Natural killer cell (primary cell): ENCODE results near the gene FUT2. TPM values are rescaled to one million over a fixed set of nuclear protein-coding genes. Genes with fewer than 3 reads are reported as not detected.

Experiments used
- ATAC-seq, 3 donors: fragments of 150-1000 bp in 2 of 3; fragments of 200-7000 bp in 1 of 3; cut with Tn5 transposase; 1 replicate in 1 of 3; 2 replicates in 2 of 3; pipeline ENCODE4 v1.10.0; 2021; ENCODE audit warnings: mild to moderate bottlenecking in 2 of 3, moderate library complexity in 2 of 3
- DNase-seq, 2 donors: peaks; one replicate each; pipeline versions ENCODE4 v3.0.0 to v3.0.0-alpha.2; 2013 to 2021; ENCODE audit warnings: mixed read lengths in 1 of 2
- H3K27ac ChIP-seq: one replicate; pipeline ENCODE4 v1.5.1; 2013; ENCODE audit warnings: mild to moderate bottlenecking, low read length
- H3K27me3 ChIP-seq: one replicate; pipeline ENCODE4 v1.6.1; 2013; ENCODE audit warnings: low read length; ENCODE audit not compliant: control insufficient read depth, insufficient read depth
- H3K36me3 ChIP-seq: one replicate; pipeline ENCODE4 v1.6.1; 2013; ENCODE audit warnings: low read length; ENCODE audit not compliant: control insufficient read depth, insufficient read depth
- H3K4me1 ChIP-seq: one replicate; pipeline ENCODE4 v1.6.1; 2013; ENCODE audit warnings: low read length; ENCODE audit not compliant: control insufficient read depth, insufficient read depth
- H3K4me3 ChIP-seq: one replicate; pipeline ENCODE4 v1.5.1; 2013; ENCODE audit warnings: low read length
- H3K9me3 ChIP-seq: one replicate; pipeline ENCODE4 v1.6.1; 2013; ENCODE audit warnings: low read length; ENCODE audit not compliant: control insufficient read depth, insufficient read depth
- H3K27ac Mint-ChIP-seq, 2 donors: one replicate each; pipeline ENCODE4 v1.8.0; 2022; ENCODE audit warnings: mild to moderate bottlenecking in 2 of 2, mixed read lengths in 2 of 2, moderate library complexity in 1 of 2
- H3K27me3 Mint-ChIP-seq, 2 donors: one replicate each; pipeline ENCODE4 v1.8.0; 2022; ENCODE audit warnings: low read depth in 2 of 2, mixed read lengths in 2 of 2
- H3K36me3 Mint-ChIP-seq: one replicate; pipeline ENCODE4 v1.8.0; 2022; ENCODE audit warnings: mixed read lengths
- H3K4me1 Mint-ChIP-seq, 2 donors: one replicate each; pipeline ENCODE4 v1.8.0; 2022; ENCODE audit warnings: mixed read lengths in 2 of 2
- H3K4me3 Mint-ChIP-seq: one replicate; pipeline ENCODE4 v1.8.0; 2022; ENCODE audit warnings: mild to moderate bottlenecking, moderate library complexity, mixed read lengths
- H3K9me3 Mint-ChIP-seq, 2 donors: one replicate each; pipeline ENCODE4 v1.8.0; 2022; ENCODE audit warnings: mixed read lengths in 2 of 2
- CTCF ChIP-seq: fragments of 200-600 bp; IDR thresholded peaks from one replicate; pipeline ENCODE4 v1.8.0; 2022; ENCODE audit warnings: antibody characterized with exemption
- WGBS: methylation state at CpG from one replicate; pipeline ENCODE4 v1.1.7; 2013; ENCODE audit warnings: missing lambda C conversion rate; ENCODE audit not compliant: insufficient coverage; 5-methylcytosine and 5-hydroxymethylcytosine counted together
- intact Hi-C: fragments of 100-400 bp; cut with micrococcal nuclease; formaldehyde crosslinking; loops from one replicate; pipeline ENCODE4 v1.14.2; 2022
- total RNA-seq, 4 donors: library from RNA; stranded (reverse); fragments of 120-200 nt in 1 of 4; gene quantifications; one replicate each; pipeline versions ENCODE4 v1.2.3 to v1.2.4, GENCODE V29; 2013 to 2022

The FUT2 gene
- total RNA-seq, 3 donors from 2014 or later (not counting 1 experiment from before 2014, with no cell fraction given): not detected

GRCh38 chr19:48671446-48671995, 24.2 kb upstream of the FUT2 start:
- TF ChIP-seq CTCF: no peak
- H3K9me3 ChIP-seq: no peaks in the 10 kb centered on the region
- peaks cover 5 to 9% of the 10 kb centered on the region in 2 donors for H3K9me3 Mint-ChIP-seq
- peaks cover 8% of the 10 kb centered on the region for H3K4me1 ChIP-seq
- H3K27me3 Mint-ChIP-seq: peaks cover 0 to 3% of the 10 kb centered on the region in 2 donors
- 92% methylated on average over 6 of the region's 10 CpGs for WGBS
- H3K4me1 Mint-ChIP-seq: peaks cover 7 to 15% of the 10 kb centered on the region in 2 donors
- H3K36me3 Mint-ChIP-seq: no peaks in the 10 kb centered on the region
- intact Hi-C loops: no loop called here
- ATAC-seq (no peak), DNase-seq (no peak)
- no peaks in the 10 kb centered on the region for H3K36me3 ChIP-seq
- H3K27me3 ChIP-seq: no peaks in the 10 kb centered on the region
- no peak overlapping the region for H3K27ac ChIP-seq
- no peak overlapping the region for H3K27ac Mint-ChIP-seq
- no peak overlapping the region for H3K4me3 Mint-ChIP-seq
- H3K4me3 ChIP-seq: no peak overlapping the region

GRCh38 chr19:48672994-48673393, 22.8 kb upstream of the FUT2 start, which contains the start of gene NTN5:
NTN5 (minus strand) TSS chr19:48673017; CDS start chr19:48670986, 2,031 bp downstream.
- DNase-seq (no peak), ATAC-seq (no peak)
- Mint-ChIP-seq H3K27me3 (peaks cover 0 to 3% of the 10 kb centered on the region in 2 donors), H3K27ac (no peak within 1 kb of the TSS), H3K4me1 (peaks cover 7 to 15% of the 10 kb centered on the region in 2 donors), H3K36me3 (no peaks in the 10 kb centered on the region), H3K9me3 (peaks cover 5 to 9% of the 10 kb centered on the region in 2 donors), H3K4me3 (no peak within 1 kb of the TSS)
- H3K4me1 ChIP-seq: peaks cover 8% of the 10 kb centered on the region
- intact Hi-C loops: no loop called here
- no peak for TF ChIP-seq CTCF
- H3K27me3 ChIP-seq: no peaks in the 10 kb centered on the region
- no peak within 1 kb of the TSS for H3K4me3 ChIP-seq
- no peak within 1 kb of the TSS for H3K27ac ChIP-seq
- WGBS: 78% methylated on average over 25 of the region's 25 CpGs
- no peaks in the 10 kb centered on the region for H3K36me3 ChIP-seq
- no peaks in the 10 kb centered on the region for H3K9me3 ChIP-seq

- H3K4me1 ChIP-seq: peaks cover 8% of the 10 kb centered on the region
- peaks cover 5 to 9% of the 10 kb centered on the region in 2 donors for H3K9me3 Mint-ChIP-seq
- H3K9me3 ChIP-seq: no peaks in the 10 kb centered on the region
- ATAC-seq: no peak
- H3K27me3 Mint-ChIP-seq: peaks cover 0 to 3% of the 10 kb centered on the region in 2 donors
- TF ChIP-seq CTCF: no peak
- intact Hi-C loops: no loop called here
- H3K36me3 ChIP-seq: no peaks in the 10 kb centered on the region
- no peak overlapping the region for H3K4me3 ChIP-seq
- no peak overlapping the region for H3K27ac ChIP-seq
- no peaks in the 10 kb centered on the region for H3K36me3 Mint-ChIP-seq
- no peak overlapping the region for H3K27ac Mint-ChIP-seq
- no peak for DNase-seq
- WGBS: 84% methylated on average over 25 of the region's 25 CpGs
- H3K27me3 ChIP-seq: no peaks in the 10 kb centered on the region
- no peak overlapping the region for H3K4me3 Mint-ChIP-seq
- H3K4me1 Mint-ChIP-seq: peaks cover 7 to 15% of the 10 kb centered on the region in 2 donors
Observed at GRCh38 chr19:48673436-48674100, 22.2 kb upstream of the FUT2 start.
